Osteocyte (in vitro differentiated cells): ENCODE data around the gene MRPL10. TPM values are rescaled to one million over a fixed set of nuclear protein-coding genes. Genes with fewer than 3 reads are reported as not detected.

Source experiments
- DNase-seq: peaks from one replicate; pipeline ENCODE4 v3.0.0; 2021; ENCODE audit warnings: mixed read lengths; ENCODE audit not compliant: unreplicated experiment; ENCODE audit errors: extremely low spot score
- H3K27ac Mint-ChIP-seq: one replicate; pipeline ENCODE4 v1.8.0; 2021; ENCODE audit warnings: mild to moderate bottlenecking, mixed read lengths; ENCODE audit not compliant: unreplicated experiment
- H3K27me3 Mint-ChIP-seq: one replicate; pipeline ENCODE4 v1.8.0; 2021; ENCODE audit warnings: mixed read lengths; ENCODE audit not compliant: unreplicated experiment
- H3K36me3 Mint-ChIP-seq: one replicate; pipeline ENCODE4 v1.8.0; 2021; ENCODE audit warnings: mixed read lengths; ENCODE audit not compliant: unreplicated experiment
- H3K4me1 Mint-ChIP-seq: one replicate; pipeline ENCODE4 v1.8.0; 2021; ENCODE audit warnings: mixed read lengths; ENCODE audit not compliant: unreplicated experiment
- H3K4me3 Mint-ChIP-seq: one replicate; pipeline ENCODE4 v1.8.0; 2021; ENCODE audit warnings: mild to moderate bottlenecking, moderate library complexity, mixed read lengths; ENCODE audit not compliant: unreplicated experiment
- H3K9me3 Mint-ChIP-seq: one replicate; pipeline ENCODE4 v1.8.0; 2021; ENCODE audit warnings: mixed read lengths; ENCODE audit not compliant: unreplicated experiment
- CTCF ChIP-seq: fragments of 200-600 bp; sonication (generic); IDR thresholded peaks from 2 replicates; pipeline ENCODE4 v1.5.0; 2021; ENCODE audit warnings: antibody characterized with exemption, mild to moderate bottlenecking, moderate library complexity
- total RNA-seq: library from RNA; stranded (reverse); gene quantifications from 2 replicates; pipeline ENCODE4 v1.2.1, GENCODE V29; 2021

The MRPL10 gene
- total RNA-seq, 1 donor from 2014 or later = 41.8 TPM

DNA sequence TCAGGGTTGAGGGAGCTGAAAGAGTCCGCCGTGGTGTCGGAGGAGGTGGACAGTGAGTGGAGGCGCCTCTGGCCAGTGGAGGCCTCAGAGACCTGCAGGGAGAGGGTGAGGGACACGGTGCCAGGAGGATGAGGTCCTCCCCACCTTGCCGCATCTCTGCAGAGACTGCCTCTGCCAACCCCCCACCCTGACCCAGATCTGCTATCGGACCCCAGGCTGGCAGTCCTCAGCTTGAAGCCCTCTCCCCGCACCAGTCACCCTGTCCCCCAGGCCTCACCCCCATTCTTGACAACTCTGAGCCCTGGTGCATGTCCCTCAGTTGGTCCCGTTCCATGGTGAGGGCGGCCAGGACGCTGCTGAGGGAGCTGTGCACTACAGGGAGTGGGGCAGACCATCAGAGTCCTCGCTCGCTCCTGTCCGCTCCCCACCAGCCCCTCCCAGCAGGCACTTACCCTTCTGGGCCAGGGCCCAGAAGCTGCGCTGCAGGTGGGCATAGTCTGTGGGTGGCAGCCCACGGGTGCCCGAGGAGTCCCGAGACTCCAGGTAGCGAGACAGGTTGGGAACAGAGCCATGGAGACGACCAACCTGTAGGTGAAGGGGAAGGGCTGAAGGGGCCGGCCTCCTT is 15.1 kb downstream of the MRPL10 start:
- H3K36me3 Mint-ChIP-seq = peaks cover 24% of the 10 kb centered on the region
- DNase-seq = no peak
- H3K4me3 Mint-ChIP-seq = no peak overlapping the region
- H3K9me3 Mint-ChIP-seq = no peaks in the 10 kb centered on the region
- H3K27me3 Mint-ChIP-seq = no peaks in the 10 kb centered on the region
- no peak overlapping the region for H3K27ac Mint-ChIP-seq
- TF ChIP-seq CTCF = no peak
- H3K4me1 Mint-ChIP-seq = peaks cover 14% of the 10 kb centered on the region

DNA sequence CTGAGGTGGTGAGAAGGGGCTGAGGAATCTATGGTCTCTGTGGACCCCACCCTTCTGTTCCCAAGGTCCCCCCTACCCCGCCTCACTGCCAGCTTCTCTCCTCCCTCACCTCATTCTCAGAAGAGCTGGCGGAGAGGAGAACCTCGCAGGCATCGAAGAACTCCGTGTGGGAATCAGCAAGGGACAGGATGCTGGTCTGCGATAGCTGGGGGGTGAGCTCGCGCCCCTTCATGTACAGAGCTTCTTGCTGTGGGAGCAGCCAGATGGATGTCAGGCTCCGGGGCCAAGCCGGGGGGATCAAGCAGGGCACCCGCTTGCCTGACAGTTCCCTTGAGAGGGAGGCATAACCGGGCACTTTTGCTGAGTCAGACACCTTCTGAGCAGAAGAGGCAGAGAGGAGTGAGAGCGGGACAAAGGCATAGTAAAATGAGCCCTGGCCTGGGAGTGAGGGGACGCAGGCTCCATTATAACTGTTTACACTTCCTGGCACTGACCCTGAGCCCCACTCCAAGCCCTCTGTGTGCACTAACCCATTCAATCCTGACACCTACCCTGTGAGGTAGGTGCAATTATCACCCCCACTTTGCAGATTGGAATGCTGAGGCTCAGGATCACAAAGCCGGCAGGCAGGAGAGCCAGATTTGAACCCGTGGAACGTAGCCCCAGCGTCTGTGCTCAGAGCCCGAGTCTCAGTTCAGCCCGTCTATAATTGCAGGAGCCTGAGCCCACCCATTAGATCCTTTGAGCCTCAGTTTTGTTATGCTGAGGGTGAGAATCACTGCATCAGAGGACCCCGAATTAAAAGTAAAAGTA is 16.0 kb downstream of the MRPL10 start:
- TF ChIP-seq CTCF = no peak
- no peak for DNase-seq
- H3K9me3 Mint-ChIP-seq = no peaks in the 10 kb centered on the region
- no peak overlapping the region for H3K4me3 Mint-ChIP-seq
- no peaks in the 10 kb centered on the region for H3K27me3 Mint-ChIP-seq
- H3K27ac Mint-ChIP-seq = no peak overlapping the region
- H3K36me3 Mint-ChIP-seq = peaks cover 26% of the 10 kb centered on the region
- peaks cover 14% of the 10 kb centered on the region for H3K4me1 Mint-ChIP-seq

GRCh38 chr17:47813512-47814031 is 17.8 kb downstream of the MRPL10 start:
- Mint-ChIP-seq H3K4me1 (peaks cover 21% of the 10 kb centered on the region), H3K9me3 (no peaks in the 10 kb centered on the region), H3K27me3 (no peaks in the 10 kb centered on the region), H3K27ac (no peak overlapping the region), H3K4me3 (no peak overlapping the region), H3K36me3 (peaks cover 32% of the 10 kb centered on the region)
- TF ChIP-seq CTCF = no peak
- no peak for DNase-seq

DNA sequence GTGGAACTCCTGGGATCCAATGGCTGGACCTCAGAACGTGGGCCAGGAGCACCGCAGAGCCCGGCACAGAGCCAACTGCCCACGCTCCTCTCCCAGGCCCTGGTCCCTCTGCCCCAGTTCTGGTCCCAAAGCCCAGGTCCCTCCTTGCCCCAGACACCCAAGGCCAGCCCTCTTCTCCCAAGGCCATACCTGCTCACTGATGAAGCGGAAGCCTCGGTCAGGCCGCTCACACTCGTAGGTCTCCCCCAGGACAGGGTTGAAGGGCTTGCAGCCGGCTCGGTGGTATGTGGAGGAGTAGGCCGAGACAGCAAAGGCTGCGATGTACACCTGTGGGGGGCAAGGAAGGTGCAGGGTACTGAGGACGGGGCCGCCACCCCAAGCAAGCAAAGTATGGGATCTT is 18.3 kb downstream of the MRPL10 start:
- Mint-ChIP-seq H3K9me3 (no peaks in the 10 kb centered on the region), H3K4me1 (peaks cover 21% of the 10 kb centered on the region), H3K27ac (no peak overlapping the region), H3K36me3 (peaks cover 35% of the 10 kb centered on the region), H3K27me3 (no peaks in the 10 kb centered on the region), H3K4me3 (no peak overlapping the region)
- TF ChIP-seq CTCF = no peak
- no peak for DNase-seq
